HG02870 (cell line): ENCODE data around the gene AHNAK.
"Not testable (repeated sequence)": the region's sequence is repeated elsewhere in the genome, so short reads cannot be mapped to it uniquely, and the experiment has no call there.

ENCODE experiments used
- ATAC-seq: cut with Tn5 transposase; IDR thresholded peaks from one replicate; pipeline ENCODE4 v1.9.1; 2021; ENCODE audit warnings: mild to moderate bottlenecking, moderate library complexity; ENCODE audit not compliant: unreplicated experiment

The AHNAK gene

GRCh38 chr11:62391642-62392425, 154.8 kb downstream of the AHNAK start:
- ATAC-seq = no peak

DNA sequence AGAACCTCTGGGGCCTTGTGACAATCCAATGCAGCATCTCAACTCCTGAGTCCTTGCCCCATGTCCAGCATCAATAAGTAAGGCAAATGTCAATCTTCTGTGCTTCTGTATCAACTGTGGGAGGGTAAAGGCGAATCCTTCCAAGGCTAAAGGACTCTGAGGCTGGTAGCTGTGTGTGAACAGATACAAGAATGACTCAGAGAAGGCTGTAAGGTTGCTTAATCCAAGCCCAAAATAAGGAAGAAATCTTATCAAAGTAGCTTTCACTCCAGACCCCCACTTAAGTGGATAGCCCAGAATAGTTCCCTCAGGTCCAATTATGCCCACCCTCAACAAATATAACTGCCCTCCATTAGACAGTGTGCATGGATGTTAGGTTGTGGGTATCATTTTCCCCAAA, 155.9 kb downstream of the AHNAK start:
- no peak for ATAC-seq

DNA sequence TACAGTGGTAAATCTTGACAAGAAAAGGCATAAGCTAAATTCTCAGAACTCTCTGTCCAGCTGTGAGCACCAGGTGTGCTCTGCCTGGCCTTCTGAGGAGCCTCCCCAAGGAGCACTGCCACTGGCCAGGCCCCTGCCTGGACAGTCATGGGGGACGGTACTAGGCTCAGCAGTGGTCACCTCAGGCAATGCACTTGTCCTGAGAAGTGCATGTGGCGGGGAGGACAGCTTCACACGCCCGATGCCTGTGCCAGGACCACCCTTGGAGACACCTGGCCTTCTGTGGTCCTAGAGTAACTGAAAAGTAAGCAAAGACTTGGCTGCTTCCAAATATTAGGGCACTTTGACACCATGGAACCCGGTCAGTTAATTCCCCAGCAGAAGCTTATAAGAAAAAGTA, 156.4 kb downstream of the AHNAK start:
- ATAC-seq = no peak

GRCh38 chr11:62388999-62389398, 157.6 kb downstream of the AHNAK start:
- no peak for ATAC-seq

DNA sequence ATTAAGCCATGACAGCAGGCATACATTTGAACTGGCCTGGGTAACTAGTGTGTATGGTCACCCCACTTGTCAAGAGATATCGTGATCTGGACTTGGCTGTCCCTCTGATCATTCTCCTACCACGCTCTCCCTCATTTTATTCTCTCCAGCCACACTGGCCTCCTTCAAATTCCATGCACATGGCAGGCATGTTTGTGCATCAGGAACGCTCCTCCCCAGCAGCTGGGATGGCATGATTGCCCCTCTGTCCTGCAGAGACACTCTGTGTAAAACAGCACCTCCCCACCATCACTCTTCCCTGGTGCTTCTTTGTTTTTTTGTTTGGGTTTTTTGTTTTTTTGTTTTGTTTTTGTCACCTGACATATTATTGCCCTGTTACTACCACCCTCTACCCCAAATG, 159.2 kb downstream of the AHNAK start:
- no peak for ATAC-seq

- not testable (repeated sequence) for ATAC-seq
Observed at GRCh38 chr11:62386083-62386482, 160.5 kb downstream of the AHNAK start.

DNA sequence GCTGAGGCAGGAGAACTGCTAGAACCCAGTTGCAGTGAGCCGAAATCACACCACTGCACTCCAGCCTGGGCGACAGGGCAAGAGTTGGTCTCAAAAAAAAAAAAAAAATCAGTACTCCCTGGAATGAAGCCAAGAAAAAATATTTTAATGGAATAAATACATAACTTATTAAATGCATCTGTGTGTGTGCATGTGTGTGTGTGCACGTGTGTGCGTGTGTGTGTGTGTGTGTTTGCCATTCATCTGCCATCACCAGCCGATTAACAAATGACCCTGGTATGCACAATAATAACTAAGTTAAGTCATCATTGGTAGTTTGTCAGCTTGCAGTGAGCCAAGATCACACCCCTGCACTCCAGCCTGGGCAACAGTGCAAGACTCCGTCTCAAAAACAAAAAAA, 162.8 kb downstream of the AHNAK start:
- no peak for ATAC-seq
